Measurements from ENCODE around the gene VSIG10L.

The VSIG10L gene

DNA sequence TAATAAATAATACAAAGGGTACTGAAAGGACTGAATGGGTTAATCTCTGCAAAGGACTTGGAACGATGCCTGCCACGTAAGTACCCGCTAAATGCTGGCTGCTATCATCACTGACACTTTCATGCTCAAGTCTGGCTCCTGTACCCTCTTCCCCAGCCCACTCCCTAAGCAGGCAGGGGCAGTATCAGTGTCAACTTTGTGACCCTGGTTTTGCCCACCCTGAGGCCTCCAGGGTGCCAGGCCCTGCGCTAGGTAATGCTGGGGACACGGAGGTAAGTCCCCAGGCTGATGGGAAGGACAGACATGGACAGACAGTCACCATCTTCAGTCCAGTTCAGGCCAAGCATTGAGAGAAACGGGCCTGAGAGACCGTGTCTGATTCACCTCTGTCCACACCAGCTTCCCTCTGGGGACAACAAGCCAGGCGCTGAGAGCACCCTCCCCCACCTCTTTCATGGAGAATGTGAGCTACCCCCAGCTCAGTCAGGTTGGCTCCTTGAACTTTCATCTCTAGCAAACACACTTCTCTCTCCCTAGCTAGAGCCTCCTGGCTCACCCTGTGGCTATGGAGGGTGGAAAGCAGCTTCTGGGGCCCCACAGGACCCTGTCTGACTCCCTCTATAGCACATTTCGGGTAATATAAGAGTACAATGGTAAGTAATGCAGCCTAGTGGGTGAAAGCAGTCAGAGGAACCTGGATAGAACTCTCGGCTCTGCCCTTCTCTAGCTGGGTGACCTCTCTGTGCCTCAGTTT is 23.4 kb upstream of the VSIG10L start:
- DNase-seq (ENCODE audit: low spot score), result peak; percentile 55

- DNase-seq (ENCODE audit: low spot score), result no peak
These were observed 22.5 kb upstream of the VSIG10L start for GRCh38 chr19:51364200-51365106.

- DNase-seq (ENCODE audit: low spot score), result no peak
These were observed 19.3 kb upstream of the VSIG10L start for GRCh38 chr19:51361239-51361638.

DNA sequence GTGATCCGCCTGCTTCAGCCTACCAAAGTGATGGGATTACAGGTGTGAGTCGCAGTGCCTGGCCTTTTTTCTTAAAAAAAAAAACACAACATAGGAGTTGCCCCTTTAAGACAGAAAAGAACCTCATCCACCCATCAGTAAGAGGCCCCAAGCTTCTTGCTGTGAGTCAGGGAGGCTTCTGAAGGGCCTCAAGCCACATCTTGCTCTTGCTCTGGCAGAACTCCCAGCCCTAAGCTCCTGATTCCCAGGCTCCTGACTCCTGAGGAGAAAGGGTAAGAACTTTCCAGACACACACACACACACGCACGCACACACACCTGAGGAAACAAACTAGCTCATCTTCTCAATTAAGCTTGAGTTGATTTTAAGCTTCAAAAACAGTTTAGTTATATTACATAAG is 17.4 kb upstream of the VSIG10L start:
- DNase-seq (ENCODE audit: low spot score), result no peak

GRCh38 chr19:51357952-51358351 is 16.0 kb upstream of the VSIG10L start:
- DNase-seq (ENCODE audit: low spot score), result no peak

- DNase-seq (ENCODE audit: low spot score), result no peak
These were observed 14.3 kb upstream of the VSIG10L start for GRCh38 chr19:51356159-51356801.

DNA sequence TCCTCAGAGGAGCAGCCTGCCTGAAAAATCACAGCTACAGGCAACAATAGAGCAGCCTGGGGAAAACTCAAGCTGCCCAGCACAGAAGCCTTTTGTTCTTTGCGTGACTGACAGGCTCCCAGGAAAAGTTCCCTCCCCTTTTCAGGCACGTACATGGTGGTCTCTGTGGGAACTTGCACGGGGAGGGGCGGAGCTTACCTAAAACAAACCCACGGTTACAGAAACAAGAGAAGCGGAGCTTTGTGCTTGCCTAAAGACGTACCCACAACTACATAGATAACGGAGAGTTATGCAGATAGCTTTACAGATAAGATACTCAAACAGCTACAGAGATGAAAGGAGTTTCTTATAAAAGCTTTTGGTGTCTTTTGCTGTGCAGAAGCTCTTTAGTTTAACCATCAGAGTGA is 12.8 kb upstream of the VSIG10L start:
- DNase-seq (ENCODE audit: low spot score), result no peak

GRCh38 chr19:51354103-51354741 is 12.3 kb upstream of the VSIG10L start:
- no peak for DNase-seq (ENCODE audit: low spot score)

- no peak for DNase-seq (ENCODE audit: low spot score)
These were observed 10.9 kb upstream of the VSIG10L start for GRCh38 chr19:51352783-51353360.

DNA sequence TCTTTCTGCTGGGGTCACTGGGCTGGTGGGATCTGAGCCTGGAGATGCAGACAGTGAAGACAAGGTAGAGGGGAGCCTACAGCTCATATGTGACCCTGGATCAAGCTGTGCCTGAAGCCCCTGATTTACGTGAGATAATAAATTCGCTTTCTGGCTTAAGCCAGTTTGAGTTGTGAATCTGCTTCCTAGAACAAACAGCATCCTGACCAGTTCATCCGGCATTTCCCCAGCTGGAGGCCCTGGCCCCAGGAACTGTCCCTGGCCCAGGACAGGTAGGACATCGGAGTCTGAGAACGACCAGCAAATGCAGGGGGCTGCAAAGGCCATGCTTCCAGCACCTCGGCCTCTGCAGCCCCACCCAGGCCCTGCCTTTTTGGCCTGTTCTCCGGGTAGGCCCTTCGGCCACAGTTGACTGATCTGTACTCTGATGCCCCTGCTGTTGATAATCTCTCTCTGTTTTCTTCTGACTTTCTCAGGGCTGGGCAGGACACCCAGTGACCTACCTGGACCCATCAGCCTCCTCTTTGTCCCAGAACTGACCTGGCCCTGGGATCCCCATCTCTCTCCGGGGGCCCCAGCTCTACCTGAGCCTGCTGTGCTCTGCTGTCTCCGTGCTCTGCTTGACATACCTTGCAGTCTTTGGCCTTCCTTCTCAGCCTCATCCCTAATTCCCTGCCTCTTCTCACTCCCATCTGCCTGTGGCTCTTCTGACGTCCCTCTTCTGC is 9.5 kb upstream of the VSIG10L start:
- peak; percentile 10 for DNase-seq (ENCODE audit: low spot score)

GRCh38 chr19:51347209-51347928 is 5.4 kb upstream of the VSIG10L start:
- DNase-seq (ENCODE audit: low spot score), result no peak

DNA sequence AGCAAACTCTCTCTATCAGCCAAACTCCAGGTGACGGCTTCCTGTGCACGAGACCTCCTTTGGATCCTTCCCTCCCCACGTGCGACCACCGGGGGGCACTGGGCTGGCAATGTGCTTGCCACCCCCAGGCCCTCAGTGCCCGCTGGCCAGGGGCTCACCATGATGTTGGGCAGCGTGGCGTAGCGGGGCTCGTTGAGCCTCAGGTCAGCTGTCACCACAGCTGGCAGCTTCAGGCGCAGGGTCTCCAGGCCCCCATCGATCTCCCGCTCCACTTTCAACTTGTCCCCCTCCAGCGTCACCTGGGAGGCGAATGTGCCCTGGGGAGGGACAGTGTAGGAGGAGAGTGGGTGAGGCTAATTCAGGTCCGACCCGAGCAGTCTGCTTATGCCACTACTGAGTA is 4.8 kb upstream of the VSIG10L start:
- DNase-seq (ENCODE audit: low spot score), result no peak

- DNase-seq (ENCODE audit: low spot score), result no peak
These were observed 3.2 kb upstream of the VSIG10L start for GRCh38 chr19:51345076-51345620.

DNA sequence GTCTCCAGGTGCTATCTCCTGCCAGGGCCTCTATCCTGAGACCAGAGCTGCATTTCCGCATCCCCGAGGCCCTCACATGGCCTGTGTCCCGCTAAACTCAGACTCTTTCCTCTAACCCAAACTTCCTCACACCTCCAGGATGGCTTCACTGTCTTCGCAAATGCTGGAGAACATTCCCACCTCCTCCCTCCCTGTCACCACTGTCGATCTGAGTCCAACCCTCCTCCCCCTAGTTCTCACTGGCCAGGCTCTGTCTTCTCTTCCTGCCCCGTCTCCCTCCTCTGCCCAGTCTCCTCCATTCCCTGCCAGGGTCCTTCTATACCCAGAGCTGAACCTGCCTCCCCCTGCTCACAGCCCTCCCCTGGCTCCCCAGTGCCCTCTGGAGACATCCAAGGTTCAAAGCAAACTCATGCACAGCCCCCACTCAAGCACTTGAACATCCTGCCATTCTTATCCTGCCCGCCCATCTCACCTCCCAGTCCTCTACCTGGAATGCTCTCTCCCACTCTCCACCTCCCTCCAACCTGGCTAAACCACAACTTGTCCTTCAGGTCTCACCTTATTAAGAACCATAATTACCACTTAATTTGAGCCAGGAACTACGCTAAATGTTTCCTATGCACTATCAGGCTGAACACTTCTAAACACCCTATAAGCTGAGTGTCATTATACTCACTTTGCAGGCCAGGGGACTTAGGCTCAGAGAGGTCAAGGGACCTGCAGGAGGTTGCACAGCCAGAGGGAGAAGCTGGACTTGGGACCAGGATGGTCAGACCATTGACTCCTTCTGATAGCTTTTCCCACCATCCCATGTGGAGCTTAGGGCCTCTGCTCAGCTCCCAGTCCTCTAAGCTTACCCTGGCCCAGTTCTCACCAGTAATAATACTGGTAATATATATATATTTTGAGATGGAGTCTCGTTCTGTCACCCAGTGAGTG is 961 bp upstream of the VSIG10L start:
- no peak for DNase-seq (ENCODE audit: low spot score)

GRCh38 chr19:51341066-51341465 is 873 bp downstream of the VSIG10L start:
- DNase-seq (ENCODE audit: low spot score), result no peak

DNA sequence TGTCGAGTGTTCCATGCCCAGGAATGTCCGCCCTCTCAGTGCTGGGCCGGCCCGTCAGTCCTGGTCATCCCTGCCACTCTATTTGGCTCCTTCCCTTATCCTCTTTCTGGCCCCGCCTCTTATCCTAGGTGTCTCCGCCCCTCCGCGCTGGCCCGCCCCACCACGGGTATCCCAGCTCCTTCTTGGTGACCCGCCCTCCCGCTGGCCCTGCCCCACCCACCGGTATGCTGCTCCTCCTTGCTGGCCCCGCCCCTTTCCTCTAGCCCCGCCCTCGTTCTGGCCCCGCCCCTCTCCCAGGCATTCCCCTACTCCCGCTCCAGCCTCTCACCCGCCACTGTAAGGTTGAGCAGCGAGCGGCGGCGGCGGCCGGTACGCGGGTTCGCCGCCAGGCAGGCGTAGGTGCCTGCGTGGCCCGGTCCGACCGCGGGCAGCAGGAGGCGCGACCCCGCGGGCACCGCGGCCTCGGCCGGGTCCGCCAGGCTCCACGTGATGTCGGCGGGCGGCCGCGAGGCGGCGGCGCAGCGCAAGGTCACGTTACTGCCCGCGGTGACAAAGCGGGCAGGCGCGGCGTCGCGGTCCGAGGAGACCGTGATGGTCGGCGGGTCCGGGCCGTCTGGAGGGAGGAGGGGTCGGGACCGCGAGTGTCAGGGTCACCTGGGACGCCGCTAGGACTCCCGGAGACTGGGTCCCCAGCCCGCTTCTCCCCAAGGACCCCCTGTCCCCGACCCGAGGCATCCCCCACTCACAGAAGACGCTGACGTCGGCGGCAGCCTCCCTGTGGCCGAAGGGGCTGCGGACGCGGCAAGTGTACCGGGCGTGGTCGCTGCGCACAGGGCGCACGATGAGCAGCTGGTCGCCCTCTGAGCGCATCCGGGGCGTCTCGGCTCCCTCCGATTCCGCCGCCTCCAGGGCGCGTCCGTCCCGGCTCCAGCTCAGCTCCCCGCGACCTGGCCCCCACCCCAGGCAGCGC is 2.0 kb downstream of the VSIG10L start:
- DNase-seq (ENCODE audit: low spot score), result peak; percentile 97

- DNase-seq (ENCODE audit: low spot score), result no peak
These were observed 2.6 kb downstream of the VSIG10L start for GRCh38 chr19:51339313-51339686.

All from hematopoietic multipotent progenitor cell treated with erythropoietin and hydrocortisone succinate and interleukin-3 and kit ligand, for 17 days (in vitro differentiated cells).